Measurements from ENCODE around the gene IRF9. TPM values are rescaled to one million over a fixed set of nuclear protein-coding genes. Genes with fewer than 3 reads are reported as not detected.

The IRF9 gene
- total RNA-seq, 2 donors from 2014 or later = 12.5 to 21.5 TPM

DNA sequence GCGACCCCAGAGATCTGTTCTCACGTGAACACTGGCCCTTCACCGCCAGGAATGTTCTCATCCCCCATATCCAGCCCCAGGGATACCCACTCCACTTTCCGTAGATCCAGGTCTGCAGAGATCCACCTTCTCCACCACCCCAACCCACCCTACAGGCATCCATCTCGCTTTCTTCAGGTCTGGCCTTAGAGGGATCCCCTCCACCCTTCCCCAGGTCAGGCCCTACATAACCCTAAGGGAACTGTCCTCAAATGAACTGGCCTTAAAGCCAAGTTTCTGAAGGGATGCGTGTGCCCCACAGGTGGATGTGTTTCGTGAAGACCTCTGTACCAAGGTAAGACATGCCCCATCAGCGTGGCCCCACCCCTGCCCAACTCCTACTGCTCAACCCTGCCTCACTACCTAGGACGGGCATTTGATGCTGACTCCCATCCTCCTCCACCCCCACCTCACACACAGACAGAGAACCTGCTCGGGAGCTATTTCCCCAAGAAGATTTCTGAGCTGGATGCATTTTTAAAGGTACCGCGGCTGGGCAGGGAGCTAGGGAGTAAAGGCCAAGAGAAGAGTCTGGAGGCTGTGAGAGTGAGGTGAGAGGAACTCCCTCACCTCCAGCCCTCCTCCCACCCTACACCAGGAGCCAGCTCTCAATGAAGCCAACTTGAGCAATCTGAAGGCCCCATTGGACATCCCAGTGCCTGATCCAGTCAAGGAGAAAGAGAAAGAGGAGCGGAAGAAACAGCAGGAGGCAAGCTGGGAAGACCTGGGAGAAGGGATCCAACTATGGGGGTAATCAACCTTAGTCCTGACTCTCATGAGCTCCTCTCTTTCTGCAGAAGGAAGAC, 24.2 kb upstream of the IRF9 start:
- no peak for ATAC-seq
- Histone ChIP-seq H3K4me1 (peaks cover 51% of the 10 kb centered on the region), H3K4me3 (peak overlapping the region in 1 of 2 donors; percentile 96), H3K36me3 (replicated peaks in 1 of 2; ENCODE audit: insufficient read depth in 1 of 2, low read depth in 2 of 2) (peaks cover 0 to 11% of the 10 kb centered on the region in 2 donors), H3K27ac (peak overlapping the region; percentile 72 to 98 (median 94)), H3K9me3 (no peaks in the 10 kb centered on the region), H3K27me3 (no peaks in the 10 kb centered on the region)
- intact Hi-C loops (cut with DNase I) = no loop called here
- no peak for DNase-seq
- TF ChIP-seq, protein P1, sequence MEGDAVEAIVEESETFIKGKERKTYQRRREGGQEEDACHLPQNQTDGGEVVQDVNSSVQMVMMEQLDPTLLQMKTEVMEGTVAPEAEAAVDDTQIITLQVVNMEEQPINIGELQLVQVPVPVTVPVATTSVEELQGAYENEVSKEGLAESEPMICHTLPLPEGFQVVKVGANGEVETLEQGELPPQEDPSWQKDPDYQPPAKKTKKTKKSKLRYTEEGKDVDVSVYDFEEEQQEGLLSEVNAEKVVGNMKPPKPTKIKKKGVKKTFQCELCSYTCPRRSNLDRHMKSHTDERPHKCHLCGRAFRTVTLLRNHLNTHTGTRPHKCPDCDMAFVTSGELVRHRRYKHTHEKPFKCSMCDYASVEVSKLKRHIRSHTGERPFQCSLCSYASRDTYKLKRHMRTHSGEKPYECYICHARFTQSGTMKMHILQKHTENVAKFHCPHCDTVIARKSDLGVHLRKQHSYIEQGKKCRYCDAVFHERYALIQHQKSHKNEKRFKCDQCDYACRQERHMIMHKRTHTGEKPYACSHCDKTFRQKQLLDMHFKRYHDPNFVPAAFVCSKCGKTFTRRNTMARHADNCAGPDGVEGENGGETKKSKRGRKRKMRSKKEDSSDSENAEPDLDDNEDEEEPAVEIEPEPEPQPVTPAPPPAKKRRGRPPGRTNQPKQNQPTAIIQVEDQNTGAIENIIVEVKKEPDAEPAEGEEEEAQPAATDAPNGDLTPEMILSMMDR (IDR thresholded peaks at IDR 0.05) = no peak
- TF ChIP-seq POLR2A (IDR thresholded peaks at IDR 0.05) = no peak
- 18 to 30% methylated on average over 13 of the region's 13 CpGs for WGBS, 2 donors

DNA sequence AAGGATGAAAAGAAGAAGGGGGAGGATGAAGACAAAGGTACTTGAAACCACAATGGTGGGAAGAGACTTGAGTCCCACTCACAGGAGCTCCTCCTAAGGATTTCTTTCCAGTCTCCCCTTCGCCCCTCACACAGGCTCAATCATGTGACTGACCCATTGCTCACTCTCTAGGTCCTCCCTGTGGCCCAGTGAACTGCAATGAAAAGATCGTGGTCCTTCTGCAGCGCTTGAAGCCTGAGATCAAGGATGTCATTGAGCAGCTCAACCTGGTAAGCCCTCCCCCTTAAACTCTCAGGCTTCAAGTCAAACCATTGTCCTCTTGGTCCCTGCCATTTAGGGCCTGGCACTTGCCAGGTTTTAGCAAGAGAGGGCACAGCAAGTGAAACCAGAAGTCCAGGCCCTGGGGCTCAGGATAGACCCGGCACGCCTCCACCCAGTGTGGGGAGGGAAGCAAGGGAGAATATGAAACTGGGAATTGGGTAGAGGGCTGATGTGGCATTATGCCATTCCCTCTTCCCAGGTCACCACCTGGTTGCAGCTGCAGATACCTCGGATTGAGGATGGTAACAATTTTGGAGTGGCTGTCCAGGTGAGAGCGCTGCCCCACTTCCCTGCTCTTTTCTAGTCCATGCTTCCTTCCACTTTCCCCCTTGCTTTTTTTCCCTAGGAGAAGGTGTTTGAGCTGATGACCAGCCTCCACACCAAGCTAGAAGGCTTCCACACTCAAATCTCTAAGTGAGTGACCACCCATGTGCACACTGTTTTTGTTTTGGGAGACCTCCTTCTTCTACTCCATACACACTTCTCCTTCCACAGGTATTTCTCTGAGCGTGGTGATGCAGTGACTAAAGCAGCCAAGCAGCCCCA, 23.3 kb upstream of the IRF9 start:
- DNase-seq (no peak), ATAC-seq (no peak)
- H3K27me3 ChIP-seq = no peaks in the 10 kb centered on the region
- no peak overlapping the region for H3K4me3 ChIP-seq
- no peak for TF ChIP-seq POLR2A (IDR thresholded peaks at IDR 0.05)
- TF ChIP-seq, protein P1 (IDR thresholded peaks at IDR 0.05) = no peak
- WGBS, 2 donors = 82 to 88% methylated on average over 6 to 8 of the region's 8 CpGs
- H3K27ac ChIP-seq = peak overlapping the region in 2 of 4 donors; percentile 96 to 98
- H3K4me1 ChIP-seq = peaks cover 50% of the 10 kb centered on the region
- H3K9me3 ChIP-seq = no peaks in the 10 kb centered on the region
- intact Hi-C loops (cut with DNase I) = no loop called here
- peaks cover 0 to 11% of the 10 kb centered on the region in 2 donors for H3K36me3 ChIP-seq (replicated peaks in 1 of 2; ENCODE audit: insufficient read depth in 1 of 2, low read depth in 2 of 2)

DNA sequence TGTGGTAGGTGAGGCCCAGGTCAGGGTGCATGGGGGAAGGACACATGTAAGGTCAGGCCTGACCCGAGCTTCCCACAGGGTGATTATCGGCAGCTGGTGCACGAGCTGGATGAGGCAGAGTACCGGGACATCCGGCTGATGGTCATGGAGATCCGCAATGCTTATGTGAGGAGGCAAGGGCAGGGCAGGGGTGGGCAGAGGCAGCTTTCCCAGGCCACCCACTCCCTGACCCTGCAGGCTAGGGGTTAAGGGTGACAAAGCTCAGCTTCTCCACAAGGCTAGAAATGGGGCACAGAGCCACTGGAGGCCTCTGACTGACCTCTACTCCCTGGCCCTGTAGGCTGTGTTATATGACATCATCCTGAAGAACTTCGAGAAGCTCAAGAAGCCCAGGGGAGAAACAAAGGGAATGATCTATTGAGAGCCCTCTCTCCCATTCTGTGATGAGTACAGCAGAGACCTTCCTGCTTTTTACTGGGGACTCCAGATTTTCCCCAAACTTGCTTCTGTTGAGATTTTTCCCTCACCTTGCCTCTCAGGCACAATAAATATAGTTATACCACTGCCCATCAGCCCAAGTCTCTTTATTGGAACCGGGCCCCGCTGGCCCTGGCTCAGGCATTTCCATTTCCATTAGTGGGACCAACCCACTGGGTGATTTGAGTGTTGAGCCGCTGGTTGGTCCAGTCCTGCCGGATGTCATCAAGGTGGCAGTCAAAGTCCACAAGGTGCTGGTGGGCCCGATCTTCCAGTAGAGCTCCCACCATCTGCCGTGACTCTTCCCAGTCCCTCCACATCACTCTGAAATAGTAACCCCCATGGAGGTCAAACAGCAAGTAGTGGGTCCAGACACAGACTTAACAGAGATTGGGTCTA, 22.4 kb upstream of the IRF9 start:
- peaks cover 46% of the 10 kb centered on the region for H3K4me1 ChIP-seq
- TF ChIP-seq POLR2A (IDR thresholded peaks at IDR 0.05) = no peak
- TF ChIP-seq, protein P1 (IDR thresholded peaks at IDR 0.05) = no peak
- 60 to 77% methylated on average over 12 to 13 of the region's 13 CpGs for WGBS, 2 donors
- no peak for DNase-seq
- H3K27me3 ChIP-seq = no peaks in the 10 kb centered on the region
- no peak overlapping the region for H3K4me3 ChIP-seq
- no peaks in the 10 kb centered on the region for H3K9me3 ChIP-seq
- intact Hi-C loops (cut with DNase I) = no loop called here
- no peak for ATAC-seq
- H3K36me3 ChIP-seq (replicated peaks in 1 of 2; ENCODE audit: insufficient read depth in 1 of 2, low read depth in 2 of 2) = peaks cover 0 to 11% of the 10 kb centered on the region in 2 donors
- peak overlapping the region in 2 of 4 donors; percentile 12 to 82 for H3K27ac ChIP-seq

DNA sequence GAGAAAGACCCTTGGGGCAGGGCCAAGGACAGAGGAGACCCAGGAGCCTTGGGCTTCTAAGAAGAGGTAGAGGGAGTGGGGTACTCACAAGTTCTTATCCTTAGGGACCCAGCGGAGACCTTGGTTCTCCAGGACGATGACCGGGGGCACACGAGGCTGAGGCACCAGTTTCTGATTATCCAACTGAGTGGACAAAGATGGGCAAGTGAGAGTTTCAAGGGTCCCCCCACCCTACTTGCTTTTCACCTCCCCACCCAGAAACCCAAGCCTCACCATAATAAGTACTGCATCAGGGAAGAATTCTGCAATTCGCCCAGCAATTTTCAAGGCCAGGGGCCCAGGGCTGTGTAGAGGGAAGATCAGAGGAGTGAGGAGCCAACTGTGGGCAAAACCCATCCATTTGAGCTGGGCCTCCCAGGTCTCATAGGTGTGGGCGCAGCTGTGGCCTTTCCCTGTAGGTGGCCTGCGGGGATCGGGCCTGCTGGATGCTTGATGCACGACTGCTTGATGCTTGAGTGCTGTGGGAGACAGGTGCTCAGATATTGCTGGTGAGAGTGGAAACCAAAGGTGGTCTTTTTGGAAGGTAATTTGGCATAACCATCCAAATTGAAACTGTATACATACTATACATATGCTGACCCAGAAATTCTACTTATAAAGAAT, 21.7 kb upstream of the IRF9 start:
- no peaks in the 10 kb centered on the region for H3K9me3 ChIP-seq
- no peak overlapping the region for H3K4me3 ChIP-seq
- H3K27ac ChIP-seq = peak overlapping the region in 2 of 4 donors; percentile 12 to 82
- TF ChIP-seq POLR2A (IDR thresholded peaks at IDR 0.05) = no peak
- TF ChIP-seq, protein P1 (IDR thresholded peaks at IDR 0.05) = no peak
- H3K4me1 ChIP-seq = peaks cover 46% of the 10 kb centered on the region
- DNase-seq (peak in 1 of 4 donors; percentile 42), ATAC-seq (no peak)
- 55 to 56% methylated on average over 9 of the region's 9 CpGs for WGBS, 2 donors
- intact Hi-C loops (cut with DNase I) = no loop called here
- H3K27me3 ChIP-seq = no peaks in the 10 kb centered on the region
- H3K36me3 ChIP-seq (replicated peaks in 1 of 2; ENCODE audit: insufficient read depth in 1 of 2, low read depth in 2 of 2) = peaks cover 0 to 11% of the 10 kb centered on the region in 2 donors
